ENCODE results near the gene SF1.

SF1 gene

GRCh38 chr11:64801561-64802369 lies 23.4 kb upstream of the SF1 start:
- no peak for DNase-seq (ENCODE audit: low spot score)

- DNase-seq (ENCODE audit: low spot score): no peak
Measured at GRCh38 chr11:64801158-64801464, 22.8 kb upstream of the SF1 start.

GRCh38 chr11:64800303-64801157 lies 22.2 kb upstream of the SF1 start:
- no peak for DNase-seq (ENCODE audit: low spot score)

GRCh38 chr11:64799623-64800302 lies 21.4 kb upstream of the SF1 start:
- DNase-seq (ENCODE audit: low spot score): no peak

- DNase-seq (ENCODE audit: low spot score): no peak
Measured at GRCh38 chr11:64799256-64799622, 20.9 kb upstream of the SF1 start.

GRCh38 chr11:64796757-64797541 lies 18.6 kb upstream of the SF1 start:
- no peak for DNase-seq (ENCODE audit: low spot score)

- no peak for DNase-seq (ENCODE audit: low spot score)
Measured at GRCh38 chr11:64796047-64796756, 17.9 kb upstream of the SF1 start.

- no peak for DNase-seq (ENCODE audit: low spot score)
Measured at GRCh38 chr11:64794526-64794925, 16.2 kb upstream of the SF1 start.

- DNase-seq (ENCODE audit: low spot score): no peak
Measured at GRCh38 chr11:64793271-64794160, 15.2 kb upstream of the SF1 start.

- DNase-seq (ENCODE audit: low spot score): no peak
Measured at GRCh38 chr11:64792482-64792881, 14.1 kb upstream of the SF1 start.

- no peak for DNase-seq (ENCODE audit: low spot score)
Measured at GRCh38 chr11:64791781-64792291, 13.5 kb upstream of the SF1 start.

- no peak for DNase-seq (ENCODE audit: low spot score)
Measured at GRCh38 chr11:64790205-64791095, 12.1 kb upstream of the SF1 start.

- DNase-seq (ENCODE audit: low spot score): no peak
Measured at GRCh38 chr11:64789331-64790204, 11.2 kb upstream of the SF1 start.

GRCh38 chr11:64788321-64789215 lies 10.2 kb upstream of the SF1 start:
- no peak for DNase-seq (ENCODE audit: low spot score)

GRCh38 chr11:64787526-64788320 lies 9.4 kb upstream of the SF1 start:
- no peak for DNase-seq (ENCODE audit: low spot score)

- DNase-seq (ENCODE audit: low spot score): no peak
Measured at GRCh38 chr11:64786308-64786707, 8.0 kb upstream of the SF1 start.
